ENCODE data around the gene RIPOR2. TPM values are rescaled to one million over a fixed set of nuclear protein-coding genes. Genes with fewer than 3 reads are reported as not detected.

The RIPOR2 gene
- total RNA-seq, 4 donors from 2014 or later = 5.2 to 34.0 (median 21.2) TPM

DNA sequence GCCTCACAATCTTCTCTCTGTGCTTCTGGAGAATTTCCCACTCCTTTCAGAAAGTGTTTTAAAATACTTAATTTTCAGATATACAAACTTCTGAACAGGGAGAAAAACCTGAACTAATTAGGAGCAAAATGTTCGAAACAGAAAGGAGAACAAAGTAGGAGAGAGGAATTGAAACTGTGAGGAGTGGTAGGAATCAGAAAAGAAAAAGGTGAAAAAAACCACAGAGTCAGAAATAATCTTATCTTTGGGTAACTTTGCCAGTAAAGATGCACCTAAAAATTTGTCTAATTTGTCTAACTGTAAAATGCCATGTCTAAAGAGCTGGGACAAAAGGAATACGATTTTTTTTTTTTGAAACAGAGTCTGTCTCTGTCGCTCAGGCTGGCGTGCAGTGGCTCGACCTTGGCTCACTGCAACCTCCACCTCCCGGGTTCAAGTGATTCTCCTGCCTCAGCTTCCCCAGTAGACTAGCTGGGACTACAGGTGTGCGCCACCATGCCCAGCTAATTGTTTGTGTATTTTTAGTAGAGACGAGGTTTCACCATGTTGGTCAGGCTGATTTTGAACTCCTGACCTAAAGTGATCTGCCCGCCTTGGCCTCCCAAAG lies 4.7 kb upstream of the RIPOR2 start:
- H3K9me3 ChIP-seq = no peaks in the 10 kb centered on the region
- no peaks in the 10 kb centered on the region for H3K36me3 ChIP-seq
- intact Hi-C loops (cut with DNase I; ENCODE audit: low total_unique reads) (no loop called here), in situ Hi-C loops (cut with MboI; ENCODE audit: low sequenced_read_pairs in 4 of 4) (no loop called here)
- ATAC-seq (no peak), DNase-seq (no peak)
- H3K4me3 ChIP-seq = no peak overlapping the region
- H3K4me1 ChIP-seq = no peaks in the 10 kb centered on the region
- no peak for TF ChIP-seq POLR2A (IDR thresholded peaks at IDR 0.05)
- TF ChIP-seq, protein P1, sequence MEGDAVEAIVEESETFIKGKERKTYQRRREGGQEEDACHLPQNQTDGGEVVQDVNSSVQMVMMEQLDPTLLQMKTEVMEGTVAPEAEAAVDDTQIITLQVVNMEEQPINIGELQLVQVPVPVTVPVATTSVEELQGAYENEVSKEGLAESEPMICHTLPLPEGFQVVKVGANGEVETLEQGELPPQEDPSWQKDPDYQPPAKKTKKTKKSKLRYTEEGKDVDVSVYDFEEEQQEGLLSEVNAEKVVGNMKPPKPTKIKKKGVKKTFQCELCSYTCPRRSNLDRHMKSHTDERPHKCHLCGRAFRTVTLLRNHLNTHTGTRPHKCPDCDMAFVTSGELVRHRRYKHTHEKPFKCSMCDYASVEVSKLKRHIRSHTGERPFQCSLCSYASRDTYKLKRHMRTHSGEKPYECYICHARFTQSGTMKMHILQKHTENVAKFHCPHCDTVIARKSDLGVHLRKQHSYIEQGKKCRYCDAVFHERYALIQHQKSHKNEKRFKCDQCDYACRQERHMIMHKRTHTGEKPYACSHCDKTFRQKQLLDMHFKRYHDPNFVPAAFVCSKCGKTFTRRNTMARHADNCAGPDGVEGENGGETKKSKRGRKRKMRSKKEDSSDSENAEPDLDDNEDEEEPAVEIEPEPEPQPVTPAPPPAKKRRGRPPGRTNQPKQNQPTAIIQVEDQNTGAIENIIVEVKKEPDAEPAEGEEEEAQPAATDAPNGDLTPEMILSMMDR (IDR thresholded peaks at IDR 0.05 in 4 of 5, conservative IDR thresholded peaks at IDR 0.05 in 1 of 5) = no peak
- H3K27me3 ChIP-seq = no peaks in the 10 kb centered on the region
- H3K27ac ChIP-seq = no peak overlapping the region

DNA sequence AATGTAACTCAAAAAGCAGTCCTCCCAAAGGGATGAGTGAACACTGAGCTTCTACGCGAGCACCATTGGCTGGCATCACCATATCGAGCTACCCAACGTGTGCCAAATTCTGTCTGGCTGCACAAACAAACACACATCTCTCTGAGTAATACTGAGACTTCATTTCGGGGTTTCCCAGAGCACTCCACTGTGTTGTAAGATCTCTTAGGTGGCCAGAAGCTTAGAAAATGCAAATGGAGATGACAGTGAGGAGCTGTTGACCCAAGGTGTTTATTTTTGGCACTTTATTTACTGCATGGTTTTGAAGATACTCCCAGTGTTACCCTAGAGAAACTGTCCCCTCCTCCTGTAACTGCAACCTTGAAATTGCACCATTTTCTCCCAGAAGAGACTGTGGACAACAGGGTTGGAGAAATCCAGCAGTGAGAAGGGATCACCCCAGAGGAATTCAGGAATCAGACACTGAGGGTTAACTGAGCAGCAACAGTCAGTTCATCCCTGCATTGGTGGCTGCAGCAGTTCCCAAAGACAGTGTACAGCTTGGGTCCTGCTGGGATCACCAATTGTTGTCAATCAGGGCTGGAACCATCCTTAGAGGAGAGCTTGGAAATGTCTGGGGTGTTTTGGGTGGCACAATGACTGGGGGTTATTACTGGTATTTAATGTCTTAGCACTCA lies 1.0 kb upstream of the RIPOR2 start:
- no peak for TF ChIP-seq POLR2A (IDR thresholded peaks at IDR 0.05)
- TF ChIP-seq, protein P1 (IDR thresholded peaks at IDR 0.05 in 4 of 5, conservative IDR thresholded peaks at IDR 0.05 in 1 of 5) = no peak
- in situ Hi-C loops (cut with MboI; ENCODE audit: low sequenced_read_pairs in 4 of 4) (no loop called here), intact Hi-C loops (cut with DNase I; ENCODE audit: low total_unique reads) (no loop called here)
- Histone ChIP-seq H3K9me3 (no peaks in the 10 kb centered on the region), H3K27ac (no peak overlapping the region), H3K4me3 (no peak overlapping the region), H3K4me1 (peaks cover 0 to 3% of the 10 kb centered on the region in 2 donors), H3K36me3 (no peaks in the 10 kb centered on the region), H3K27me3 (no peaks in the 10 kb centered on the region)
- no peak for DNase-seq
- no peak for ATAC-seq

DNA sequence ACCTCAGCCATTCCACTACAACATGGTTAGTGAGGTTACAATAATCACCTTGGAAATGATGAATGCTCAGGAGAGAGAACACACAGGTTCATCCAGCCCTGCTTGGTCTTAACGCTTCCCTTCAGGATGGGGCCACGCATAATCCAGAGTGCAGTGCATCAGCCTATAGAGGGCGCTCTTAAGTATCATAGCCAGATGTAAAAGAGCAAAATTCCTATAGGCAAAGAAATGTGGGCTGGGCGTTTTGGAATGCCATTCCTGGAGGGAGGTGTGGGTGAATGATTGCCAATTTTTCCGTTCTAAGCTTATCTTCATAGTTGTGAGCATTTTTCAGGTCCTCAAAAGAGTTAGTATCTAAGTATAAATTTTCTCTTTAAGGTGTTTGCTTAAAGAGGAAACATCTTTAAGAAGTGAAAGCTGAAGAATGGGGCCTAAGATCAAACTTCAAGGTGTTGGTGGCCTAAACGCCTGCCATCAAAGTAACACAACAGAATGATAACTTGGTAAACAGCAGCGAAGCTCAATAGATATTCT lies 1.8 kb downstream of the RIPOR2 start:
- H3K4me1 ChIP-seq = peaks cover 23 to 28% of the 10 kb centered on the region in 2 donors
- in situ Hi-C loops (cut with MboI; ENCODE audit: low sequenced_read_pairs in 4 of 4) (no loop called here), intact Hi-C loops (cut with DNase I; ENCODE audit: low total_unique reads) (loop anchor here (5.0 kb wide), 2 partner anchors 58 to 77 kb away; no protein-coding TSS in a partner anchor)
- H3K36me3 ChIP-seq = no peaks in the 10 kb centered on the region
- DNase-seq (no peak), ATAC-seq (no peak)
- no peaks in the 10 kb centered on the region for H3K27me3 ChIP-seq
- TF ChIP-seq, protein P1 (IDR thresholded peaks at IDR 0.05 in 4 of 5, conservative IDR thresholded peaks at IDR 0.05 in 1 of 5) = peak in 2 of 5 experiments; percentile 24 to 49
- no peak for TF ChIP-seq POLR2A (IDR thresholded peaks at IDR 0.05)
- H3K4me3 ChIP-seq = no peak overlapping the region
- H3K27ac ChIP-seq = no peak overlapping the region
- H3K9me3 ChIP-seq = no peaks in the 10 kb centered on the region

DNA sequence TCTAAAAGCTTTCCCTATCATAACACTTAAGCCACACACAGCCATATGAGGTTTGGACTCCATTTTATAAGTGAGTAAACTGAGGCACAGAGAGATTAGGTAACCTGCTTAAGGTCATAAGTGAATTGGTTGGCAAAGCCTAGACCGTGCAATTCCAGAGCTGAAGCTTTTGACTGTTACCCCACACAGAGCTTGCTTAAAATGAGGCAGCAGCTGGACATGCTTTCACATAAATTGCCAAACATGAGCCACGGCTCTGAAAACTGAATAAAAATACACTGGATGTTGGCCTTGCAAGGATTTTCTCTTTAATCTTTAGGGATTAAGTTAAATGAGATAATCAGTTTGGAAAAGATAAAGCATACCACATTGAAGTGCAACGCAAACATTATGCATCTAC lies 2.5 kb downstream of the RIPOR2 start:
- intact Hi-C loops (cut with DNase I; ENCODE audit: low total_unique reads) = loop anchor here (5.0 kb wide), 2 partner anchors 59 to 76 kb away; no protein-coding TSS in a partner anchor
- H3K9me3 ChIP-seq = no peaks in the 10 kb centered on the region
- DNase-seq = no peak
- H3K27ac ChIP-seq = no peak overlapping the region
- in situ Hi-C loops (cut with MboI; ENCODE audit: low sequenced_read_pairs in 4 of 4) = no loop called here
- no peak overlapping the region for H3K4me3 ChIP-seq
- TF ChIP-seq, protein P1 (IDR thresholded peaks at IDR 0.05 in 4 of 5, conservative IDR thresholded peaks at IDR 0.05 in 1 of 5) = no peak
- TF ChIP-seq POLR2A (IDR thresholded peaks at IDR 0.05) = no peak
- H3K36me3 ChIP-seq = no peaks in the 10 kb centered on the region
- no peak for ATAC-seq
- peaks cover 23 to 28% of the 10 kb centered on the region in 2 donors for H3K4me1 ChIP-seq
- no peaks in the 10 kb centered on the region for H3K27me3 ChIP-seq
